Lower leg skin (tissue), 3 donors: ENCODE measurements around the gene SPRR2G.

Source experiments
- CTCF ChIP-seq, 3 donors: fragments of 450-650 bp; IDR thresholded peaks; one replicate each; pipeline ENCODE4 v1.5.1; 2016; ENCODE audit warnings: antibody characterized with exemption in 3 of 3, mild to moderate bottlenecking in 3 of 3, moderate library complexity in 2 of 3
- POLR2A ChIP-seq, 2 donors: fragments of 450-650 bp; IDR thresholded peaks; one replicate each; pipeline ENCODE4 v1.6.1; 2016 to 2017; ENCODE audit warnings: antibody characterized with exemption in 2 of 2, mild to moderate bottlenecking in 1 of 2, moderate library complexity in 1 of 2

DNA sequence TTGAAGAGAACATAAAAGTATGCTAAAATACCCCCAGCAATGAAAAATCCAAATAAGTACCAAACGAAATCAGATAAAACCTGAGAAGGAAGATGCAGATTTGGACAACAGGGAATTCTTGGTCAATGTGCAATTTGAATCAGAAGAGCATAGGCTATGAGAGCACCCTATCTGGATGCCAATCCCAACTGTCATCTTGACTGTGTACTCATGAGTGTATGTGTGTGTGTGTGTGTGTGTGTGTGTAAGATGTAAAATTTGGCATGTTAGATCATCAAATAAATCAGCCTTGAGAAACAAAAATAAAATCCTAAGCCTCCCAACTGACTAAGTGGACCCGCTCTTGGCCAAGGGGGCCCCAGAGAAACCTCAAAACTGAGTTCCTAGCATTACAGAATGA is 18.0 kb upstream of the SPRR2G start:
- TF ChIP-seq POLR2A (IDR thresholded peaks at IDR 0.05): no peak
- TF ChIP-seq CTCF (IDR thresholded peaks at IDR 0.05): no peak
